ENCODE results near the gene ABCB11.

DNA sequence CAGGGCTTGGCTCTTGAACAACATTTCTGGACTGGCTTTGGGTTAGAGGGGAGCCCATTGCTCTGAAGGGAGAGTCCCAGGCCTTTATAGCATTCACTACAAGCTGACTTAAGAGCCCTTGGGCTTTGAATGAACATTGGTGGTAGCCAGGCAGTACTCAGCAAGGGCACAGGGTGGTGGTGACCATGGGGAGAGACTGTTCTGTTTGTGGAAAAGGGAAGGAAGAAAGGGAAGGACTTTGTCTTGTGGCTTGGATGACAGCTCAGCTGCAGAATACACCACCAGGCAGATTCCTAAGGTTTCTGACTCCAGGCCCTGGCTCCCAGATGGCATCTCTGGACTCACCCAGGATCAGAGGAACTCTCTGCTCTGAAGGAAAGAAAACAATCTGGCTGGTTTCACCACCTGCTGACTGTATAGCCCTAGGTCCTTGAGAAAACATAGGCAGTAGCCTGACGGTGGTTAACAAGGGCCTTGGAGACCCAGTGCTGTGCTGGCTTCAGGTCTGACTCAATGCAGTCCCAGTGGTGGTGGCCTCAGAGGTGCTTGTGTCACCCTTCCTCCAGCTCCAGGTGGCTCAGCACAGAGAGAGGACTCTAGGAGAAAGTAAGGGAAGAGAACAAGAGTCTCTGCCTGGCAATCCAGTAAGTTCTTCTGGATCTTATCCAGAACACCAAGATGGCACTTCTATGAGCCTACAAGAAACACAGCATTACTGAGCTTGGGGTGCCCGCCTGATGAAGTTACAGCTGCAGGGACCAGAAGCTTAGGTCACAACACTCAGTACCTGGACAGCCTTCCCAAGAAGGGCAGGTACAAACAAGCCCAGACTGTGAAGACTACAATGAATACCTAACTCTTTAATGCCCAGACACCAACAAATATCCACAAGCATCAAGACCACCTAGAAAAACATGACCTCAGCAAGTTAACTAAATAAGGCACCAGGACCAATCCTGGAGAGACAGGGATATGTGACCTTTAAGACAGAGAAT lies 16.4 kb upstream of the ABCB11 start:
- TF ChIP-seq CTCF (IDR thresholded peaks at IDR 0.05 in 4 of 5, conservative IDR thresholded peaks at IDR 0.05 in 1 of 5) (no peak), POLR2A (IDR thresholded peaks at IDR 0.05) (no peak)

Data from gastrocnemius medialis (tissue), 4 donors.